ENCODE results near the gene APOC1.

APOC1 gene

DNA sequence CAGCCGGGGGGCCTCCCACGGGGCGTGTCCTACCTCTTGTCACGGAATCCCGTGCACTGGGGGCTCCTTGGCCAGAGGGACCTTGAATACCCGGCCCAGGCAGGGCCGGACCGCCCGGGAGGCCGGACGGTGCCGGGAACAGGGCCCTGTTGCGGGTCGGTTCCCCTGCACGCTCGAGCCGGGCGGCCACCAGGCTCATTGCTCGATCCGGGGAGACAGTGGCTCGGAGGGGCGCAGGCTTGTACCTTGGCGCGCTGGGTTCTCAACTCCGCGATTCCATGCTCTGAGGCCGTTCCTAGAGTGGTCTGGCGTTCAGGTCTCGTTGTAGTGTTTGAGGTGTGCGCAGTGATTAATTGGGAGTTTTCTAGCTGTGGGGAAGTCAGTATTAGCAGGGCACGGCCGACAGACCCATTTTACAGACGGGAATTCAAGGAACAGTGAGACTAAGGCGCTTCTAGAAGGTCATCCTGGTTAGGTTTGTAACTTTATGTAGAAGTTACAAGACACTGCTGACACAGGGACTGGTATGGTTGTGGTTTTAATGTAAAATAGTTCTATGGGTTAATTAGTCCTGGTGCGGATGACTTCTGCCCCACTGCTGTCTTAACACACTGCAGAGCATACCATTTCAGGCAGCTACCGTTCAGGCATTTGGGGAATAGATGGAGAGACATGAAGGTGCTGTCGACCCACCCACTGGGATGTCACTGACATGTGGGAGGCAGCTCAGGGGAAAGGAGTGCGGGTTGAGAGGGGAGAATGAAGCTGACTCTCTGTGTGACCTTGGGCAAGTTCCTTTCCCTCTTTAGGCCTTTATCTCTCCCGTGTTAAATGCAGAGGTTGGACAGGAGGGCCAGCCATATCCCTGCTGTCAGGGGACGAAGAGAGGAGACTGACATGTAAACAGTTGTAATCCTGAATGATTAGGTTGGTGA lies 41.4 kb downstream of the APOC1 start:
- DNase-seq (ENCODE audit: low read depth) = no peak

DNA sequence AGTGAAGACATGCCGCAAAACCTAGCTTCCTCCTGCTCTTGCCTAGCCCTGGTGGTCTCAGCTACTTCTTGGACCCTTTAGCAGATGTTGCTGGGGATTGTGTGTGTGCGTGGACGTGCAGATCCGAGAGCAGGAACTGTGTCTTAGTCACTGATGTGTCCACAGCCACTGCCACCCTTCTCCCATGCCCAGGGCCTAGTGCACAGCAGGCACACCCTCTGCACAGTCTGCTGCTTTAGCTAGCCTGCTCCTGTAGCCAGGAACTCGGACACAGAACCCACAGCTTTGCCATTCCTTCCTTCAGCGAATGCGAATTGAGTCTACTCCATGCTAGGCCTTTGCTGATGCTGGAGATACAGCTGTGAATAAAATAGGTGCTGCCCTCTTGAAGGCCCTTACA lies 43.1 kb downstream of the APOC1 start:
- DNase-seq (ENCODE audit: low read depth) = no peak

DNA sequence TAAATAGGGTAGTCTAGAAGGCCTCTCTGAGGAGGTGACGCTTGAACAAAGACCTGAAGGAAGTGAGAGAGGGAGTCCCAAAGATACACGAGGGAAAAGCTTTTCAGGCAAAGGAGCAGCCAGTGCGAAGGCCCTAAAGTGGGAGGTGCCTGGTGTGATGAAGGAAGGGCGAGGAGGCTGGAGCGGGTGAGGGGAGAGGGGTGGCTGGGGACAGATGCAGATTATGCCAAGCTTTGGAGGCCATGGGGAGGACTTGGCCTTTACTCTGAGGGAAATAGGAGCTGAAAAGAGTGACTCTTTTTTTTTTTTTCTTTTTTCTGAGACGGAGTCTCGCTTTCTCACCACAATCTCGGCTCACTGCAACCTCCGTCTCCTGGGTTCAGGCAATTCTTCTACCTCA lies 43.7 kb downstream of the APOC1 start:
- DNase-seq (ENCODE audit: low read depth) = no peak

DNA sequence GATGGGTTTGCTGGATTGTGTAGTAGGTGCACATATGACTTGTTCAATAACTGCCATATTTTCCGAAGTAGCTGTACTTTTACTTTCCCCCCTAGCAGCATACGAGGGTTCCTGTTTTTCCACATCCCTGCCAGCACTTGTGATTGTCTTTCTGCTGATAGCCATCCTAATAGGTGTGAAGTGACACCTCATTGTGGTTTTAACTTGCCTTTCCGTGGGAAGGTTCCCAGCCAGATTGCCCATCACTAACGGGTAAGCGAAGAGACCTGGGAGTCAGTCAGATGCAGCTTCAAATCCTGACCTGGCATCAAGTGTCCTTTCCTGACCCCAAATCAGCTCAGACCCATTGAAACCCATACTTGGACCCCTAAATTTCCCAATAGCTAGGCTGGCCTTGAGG lies 45.3 kb downstream of the APOC1 start:
- no peak for DNase-seq (ENCODE audit: low read depth)

DNA sequence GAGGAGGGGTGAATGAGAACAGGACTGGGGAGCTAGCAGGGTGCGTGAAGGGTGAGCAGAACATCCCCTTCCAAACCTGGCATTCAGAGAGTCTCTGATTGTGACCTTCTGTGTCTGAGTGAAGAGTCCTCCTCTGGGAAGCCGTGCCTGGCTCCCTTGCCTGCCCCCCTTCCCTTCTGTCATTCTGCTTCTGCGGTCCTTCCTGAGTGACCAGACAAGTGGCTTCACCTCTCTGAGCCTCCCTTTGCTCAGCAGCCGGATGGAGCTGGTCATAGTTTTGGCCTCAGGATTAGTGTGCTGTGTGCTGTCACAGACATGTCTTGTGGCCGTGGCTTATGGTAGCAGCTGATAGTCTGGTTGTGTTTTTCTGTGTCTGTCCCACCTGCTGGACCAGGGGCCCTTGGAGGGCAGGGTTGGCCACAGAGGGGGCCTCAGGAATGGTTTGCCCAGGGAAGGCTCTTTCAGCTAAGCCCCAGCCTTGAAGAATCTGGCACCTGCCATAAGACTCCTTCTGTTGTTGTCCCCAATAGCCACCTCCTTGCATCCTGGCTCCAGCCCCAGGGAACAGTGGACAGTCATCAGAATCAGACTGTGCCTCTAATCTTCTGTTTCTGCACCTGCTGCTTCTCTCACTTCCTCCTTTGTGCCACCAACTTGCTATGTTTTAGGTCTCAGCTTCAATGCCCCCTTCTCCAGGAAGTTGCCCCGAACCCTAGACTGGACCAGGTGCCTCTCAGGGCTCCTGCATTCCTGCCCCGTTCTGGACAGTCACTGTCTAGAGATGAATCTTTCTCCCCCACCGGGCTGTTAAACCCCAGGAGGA lies 46.7 kb downstream of the APOC1 start:
- no peak for DNase-seq (ENCODE audit: low read depth)

DNA sequence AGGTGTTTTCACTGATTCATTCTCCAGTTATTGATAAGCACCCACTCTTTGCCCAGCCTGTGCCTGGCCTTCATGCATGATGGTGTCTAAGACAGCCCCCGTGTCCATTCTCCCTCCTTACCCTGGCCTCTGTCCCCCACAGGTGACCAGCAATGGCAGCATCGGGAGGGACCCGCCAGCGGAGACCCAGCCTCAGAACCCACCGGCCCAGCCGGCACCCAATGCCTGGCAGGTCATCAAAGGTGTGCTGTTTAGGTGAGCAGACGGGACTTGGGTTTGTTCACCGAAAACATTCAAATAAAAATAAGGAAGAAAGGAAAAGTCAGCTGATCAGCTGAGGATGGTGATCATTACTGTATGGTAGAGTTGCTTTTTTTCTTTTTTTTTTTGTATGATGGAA lies 47.4 kb downstream of the APOC1 start:
- DNase-seq (ENCODE audit: low read depth) = no peak

DNA sequence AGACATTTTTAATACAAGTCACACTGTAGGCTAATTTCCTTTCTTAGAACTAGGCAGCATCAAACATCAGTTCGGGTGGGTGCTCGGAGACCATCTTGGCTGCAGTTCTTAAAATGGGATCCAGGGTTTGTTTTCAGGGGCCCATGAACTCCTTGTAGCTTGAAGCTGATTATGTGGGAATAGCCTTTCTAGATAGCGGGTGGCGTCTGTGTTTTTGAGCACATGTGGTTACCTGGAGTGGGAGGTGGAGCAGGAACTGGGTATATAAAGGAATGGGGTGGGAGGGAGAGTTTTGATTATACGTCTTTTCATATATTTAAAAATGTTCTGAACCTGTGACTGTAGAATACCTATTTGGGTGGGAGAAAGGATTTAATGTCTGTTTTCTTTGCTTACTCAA lies 53.7 kb downstream of the APOC1 start:
- DNase-seq (ENCODE audit: low read depth) = no peak

DNA sequence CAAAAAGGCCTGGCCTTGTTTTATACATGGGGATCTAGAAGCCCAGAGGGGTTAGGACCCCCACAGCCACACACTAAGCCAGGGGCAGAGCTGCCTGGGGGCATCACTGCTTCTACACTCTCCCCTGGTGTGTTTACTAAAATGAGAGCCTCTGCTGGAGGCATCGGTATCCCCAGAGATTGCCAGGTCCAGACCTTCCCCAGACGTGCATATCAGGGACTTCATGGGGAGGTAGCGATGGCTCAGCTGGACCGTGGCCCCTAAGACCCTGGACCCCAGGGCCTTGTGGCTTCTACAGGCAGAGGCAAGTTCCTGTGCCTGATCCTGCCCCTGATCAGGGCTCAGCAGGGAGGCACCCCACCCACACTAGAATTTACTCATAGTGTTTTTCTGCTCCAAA lies 54.3 kb downstream of the APOC1 start:
- DNase-seq (ENCODE audit: low read depth) = no peak
